Ectodermal cell (in vitro differentiated cells): ENCODE results near the gene ZNF814.
A peak's percentile ranks its signal among the peaks of the same experiment; 100 is the strongest.
"Not testable (repeated sequence)": the region's sequence is repeated elsewhere in the genome, so short reads cannot be mapped to it uniquely, and the experiment has no call there.

Experiments used
- H3K27ac ChIP-seq: 2 replicates; pipeline ENCODE4 v1.7.0; 2013; ENCODE audit warnings: mild to moderate bottlenecking, low read depth, low read length; ENCODE audit not compliant: insufficient read depth, poor library complexity, severe bottlenecking
- H3K27me3 ChIP-seq: 2 replicates; pipeline ENCODE4 v1.7.0; 2013; ENCODE audit warnings: mild to moderate bottlenecking, low read length; ENCODE audit not compliant: insufficient read depth, control insufficient read depth, poor library complexity, severe bottlenecking
- H3K36me3 ChIP-seq: one replicate; pipeline ENCODE4 v1.7.0; 2013; ENCODE audit warnings: low read length; ENCODE audit not compliant: control insufficient read depth, insufficient read depth
- H3K4me1 ChIP-seq: one replicate; pipeline ENCODE4 v1.7.0; 2013; ENCODE audit warnings: low read length; ENCODE audit not compliant: control insufficient read depth, insufficient read depth
- H3K4me3 ChIP-seq: 2 replicates; pipeline ENCODE4 v1.7.0; 2013; ENCODE audit warnings: low read depth, low read length, control low read depth; ENCODE audit not compliant: insufficient read depth
- H3K9me3 ChIP-seq: 2 replicates; pipeline ENCODE4 v1.7.0; 2013; ENCODE audit warnings: mild to moderate bottlenecking, low read length, moderate library complexity; ENCODE audit not compliant: control insufficient read depth
- WGBS, 2 experiments: methylation state at CpG; one replicate each; pipeline ENCODE4 v1.1.7; 2013; ENCODE audit warnings: missing lambda C conversion rate in 2 of 2; 5-methylcytosine and 5-hydroxymethylcytosine counted together

ZNF814 gene

GRCh38 chr19:57836991-57837390, 51.8 kb downstream of the ZNF814 start:
- not testable (repeated sequence) for H3K27me3 ChIP-seq, H3K9me3 ChIP-seq, H3K36me3 ChIP-seq, H3K27ac ChIP-seq, H3K4me3 ChIP-seq, H3K4me1 ChIP-seq
- WGBS, 2 experiments = 93 to 94% methylated on average over 4 to 5 of the region's 5 CpGs

DNA sequence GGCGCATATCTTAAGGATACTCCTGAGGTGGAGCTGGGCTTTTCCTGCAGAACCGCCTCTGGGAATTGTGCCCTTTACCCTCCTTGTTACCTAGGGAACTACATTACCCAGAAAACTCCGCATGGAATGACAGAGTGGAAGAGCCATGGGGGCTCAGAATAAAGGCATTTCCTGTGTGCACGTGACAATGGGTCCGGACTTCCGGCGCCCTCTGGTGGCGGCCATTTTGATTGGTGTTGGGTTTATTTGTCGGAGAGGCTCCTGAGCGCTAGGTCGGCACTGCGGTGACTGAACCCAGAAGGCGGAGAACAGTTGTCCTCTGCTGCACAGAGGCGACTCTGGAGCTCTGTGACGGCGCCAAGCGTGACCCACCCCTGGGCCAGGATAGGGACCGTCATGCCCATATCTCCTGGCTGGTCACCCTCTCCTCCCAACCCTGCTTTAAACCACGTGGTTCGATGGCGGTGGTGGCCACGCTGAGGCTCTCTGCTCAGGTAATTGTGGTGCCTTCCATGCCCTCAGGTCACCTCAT, 58.7 kb downstream of the ZNF814 start, which contains the start of gene ZNF587B:
Gene ZNF587B, plus strand, starts transcription at position 229 of the 532 bp plus-strand sequence. Its CDS starts 230 bp downstream, at position 459.
- WGBS, 2 experiments = 0 to 1% methylated on average over 22 of the region's 22 CpGs
- Histone ChIP-seq H3K27me3 (no peaks in the 10 kb centered on the region), H3K4me1 (peaks cover 8% of the 10 kb centered on the region), H3K27ac (peak within 1 kb of the TSS; percentile 86), H3K36me3 (no peaks in the 10 kb centered on the region), H3K9me3 (no peaks in the 10 kb centered on the region), H3K4me3 (peak within 1 kb of the TSS; percentile 71)

DNA sequence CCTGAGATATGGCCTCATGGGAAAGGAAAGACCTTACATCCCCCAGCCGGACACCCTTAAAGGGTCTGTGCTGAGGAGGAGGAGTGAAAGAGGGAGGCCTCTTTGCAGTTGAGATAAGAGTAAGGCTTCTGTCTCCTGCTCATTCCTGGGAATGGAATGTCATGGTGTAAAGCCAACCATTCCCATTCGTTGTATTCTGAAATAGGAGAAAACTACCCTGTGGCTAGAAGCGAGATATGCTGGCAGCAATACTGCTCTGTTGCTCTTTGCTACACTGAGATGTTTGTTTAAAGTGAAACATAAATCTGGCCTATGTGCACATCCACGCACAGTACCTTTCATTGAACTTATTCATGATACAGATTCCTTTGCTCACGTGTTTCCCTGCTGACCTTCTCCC, 59.5 kb downstream of the ZNF814 start:
- Histone ChIP-seq H3K36me3 (no peaks in the 10 kb centered on the region), H3K27me3 (no peaks in the 10 kb centered on the region), H3K9me3 (no peaks in the 10 kb centered on the region), H3K27ac (peak overlapping the region; percentile 86), H3K4me1 (peaks cover 8% of the 10 kb centered on the region), H3K4me3 (no peak overlapping the region)
- 93 to 96% methylated on average over 5 of the region's 5 CpGs for WGBS, 2 experiments

- no peak overlapping the region for H3K4me3 ChIP-seq
- 91 to 96% methylated on average over 6 of the region's 6 CpGs for WGBS, 2 experiments
- H3K4me1 ChIP-seq = peaks cover 8% of the 10 kb centered on the region
- no peaks in the 10 kb centered on the region for H3K36me3 ChIP-seq
- no peaks in the 10 kb centered on the region for H3K27me3 ChIP-seq
- H3K27ac ChIP-seq = no peak overlapping the region
- H3K9me3 ChIP-seq = no peaks in the 10 kb centered on the region
Observed at GRCh38 chr19:57825511-57825910, 63.3 kb downstream of the ZNF814 start.

- not testable (repeated sequence) for H3K9me3 ChIP-seq, H3K4me3 ChIP-seq
- WGBS, 2 experiments = 91 to 94% methylated on average over 4 of the region's 4 CpGs
Observed at GRCh38 chr19:57823608-57824007, 65.2 kb downstream of the ZNF814 start.

GRCh38 chr19:57823155-57823554, 65.7 kb downstream of the ZNF814 start:
- WGBS, 2 experiments = 95 to 96% methylated on average over 2 of the region's 2 CpGs
- H3K27ac ChIP-seq = not testable (repeated sequence)

More at GRCh38 chr19:57823608-57824007, 65.2 kb downstream of the ZNF814 start:
- H3K4me1 ChIP-seq = peaks cover 10% of the 10 kb centered on the region
- H3K36me3 ChIP-seq, H3K27ac ChIP-seq, H3K27me3 ChIP-seq: not testable (repeated sequence)

DNA sequence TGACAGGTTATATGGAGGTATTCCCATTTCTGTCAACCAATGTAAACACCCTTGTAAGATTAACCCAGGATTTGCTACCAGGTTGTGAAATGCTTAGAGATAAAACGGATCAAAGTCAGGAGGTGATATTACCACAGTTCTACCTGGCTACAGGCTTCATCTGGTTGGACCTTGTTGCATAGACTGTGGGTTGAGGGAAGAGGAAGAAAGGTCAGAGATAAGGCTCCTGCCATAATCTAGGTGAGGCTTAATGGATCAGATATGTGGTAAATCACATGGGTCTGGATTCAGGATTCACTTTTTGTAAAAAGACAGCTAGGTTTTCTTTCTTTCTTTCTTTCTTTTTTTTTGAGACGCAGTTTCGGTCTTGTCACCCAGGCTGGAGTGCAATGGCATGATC, 67.3 kb downstream of the ZNF814 start:
- H3K9me3 ChIP-seq, H3K36me3 ChIP-seq, H3K4me3 ChIP-seq, H3K27ac ChIP-seq, H3K27me3 ChIP-seq: not testable (repeated sequence)
- 94 to 95% methylated on average over 2 of the region's 3 CpGs for WGBS, 2 experiments
- peaks cover 10% of the 10 kb centered on the region for H3K4me1 ChIP-seq

More at GRCh38 chr19:57823155-57823554, 65.7 kb downstream of the ZNF814 start:
- not testable (repeated sequence) for H3K9me3 ChIP-seq, H3K27me3 ChIP-seq, H3K36me3 ChIP-seq, H3K4me3 ChIP-seq
- H3K4me1 ChIP-seq = peaks cover 10% of the 10 kb centered on the region

- not testable (repeated sequence) for H3K27ac ChIP-seq, H3K27me3 ChIP-seq, H3K9me3 ChIP-seq, H3K4me3 ChIP-seq, H3K36me3 ChIP-seq
- 88 to 93% methylated on average over 2 of the region's 3 CpGs for WGBS, 2 experiments
- peaks cover 10% of the 10 kb centered on the region for H3K4me1 ChIP-seq
Observed at GRCh38 chr19:57821095-57821494, 67.7 kb downstream of the ZNF814 start.

GRCh38 chr19:57820599-57820998, 68.2 kb downstream of the ZNF814 start:
- no peaks in the 10 kb centered on the region for H3K36me3 ChIP-seq
- H3K27ac ChIP-seq = no peak overlapping the region
- peak overlapping the region; percentile 100 for H3K4me3 ChIP-seq
- H3K27me3 ChIP-seq = no peaks in the 10 kb centered on the region
- peaks cover 10% of the 10 kb centered on the region for H3K4me1 ChIP-seq
- no peaks in the 10 kb centered on the region for H3K9me3 ChIP-seq
- WGBS, 2 experiments = 90% methylated on average over 6 of the region's 6 CpGs

DNA sequence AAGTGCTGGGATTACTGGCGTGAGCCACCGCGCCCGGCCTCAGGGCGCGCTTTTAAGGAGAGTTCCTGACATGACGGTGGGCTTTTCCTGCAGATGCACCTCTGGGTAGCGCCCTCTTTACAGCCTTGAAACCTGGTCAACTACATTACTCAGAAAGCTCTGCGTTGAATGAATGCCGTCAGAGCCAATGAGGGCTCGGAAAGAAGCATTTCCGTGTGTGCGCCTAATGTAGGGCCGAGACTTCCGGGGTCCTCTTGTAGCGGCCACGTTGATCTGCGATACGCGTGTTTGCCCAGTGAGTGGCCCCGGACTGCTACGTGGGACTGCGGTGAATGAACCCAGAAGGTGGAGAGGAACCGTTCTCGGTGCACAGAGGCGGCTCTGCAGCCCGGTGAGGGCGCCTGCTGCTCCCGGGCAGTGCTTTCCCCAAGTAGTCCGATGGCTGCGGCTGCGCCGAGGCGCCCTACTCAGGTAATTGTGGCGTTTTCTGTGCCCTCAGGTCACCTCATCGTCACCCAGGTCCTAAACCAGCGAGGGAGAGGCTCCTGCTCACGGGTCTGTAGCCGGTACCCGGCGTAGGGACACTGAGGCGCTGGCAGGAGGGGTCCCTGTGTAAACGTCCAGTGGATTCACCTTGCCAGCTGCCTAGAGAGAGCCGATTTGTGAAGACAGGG, 69.2 kb downstream of the ZNF814 start:
- no peaks in the 10 kb centered on the region for H3K27me3 ChIP-seq
- peak overlapping the region; percentile 60 for H3K27ac ChIP-seq
- H3K36me3 ChIP-seq = no peaks in the 10 kb centered on the region
- peaks cover 10% of the 10 kb centered on the region for H3K4me1 ChIP-seq
- no peaks in the 10 kb centered on the region for H3K9me3 ChIP-seq
- WGBS, 2 experiments = 0% methylated on average over 44 of the region's 44 CpGs
- H3K4me3 ChIP-seq = peak overlapping the region; percentile 100
